ENCODE data around the gene SH3BGRL2.
"Not testable (repeated sequence)": the region's sequence is repeated elsewhere in the genome, so short reads cannot be mapped to it uniquely, and the experiment has no call there.

SH3BGRL2 gene

DNA sequence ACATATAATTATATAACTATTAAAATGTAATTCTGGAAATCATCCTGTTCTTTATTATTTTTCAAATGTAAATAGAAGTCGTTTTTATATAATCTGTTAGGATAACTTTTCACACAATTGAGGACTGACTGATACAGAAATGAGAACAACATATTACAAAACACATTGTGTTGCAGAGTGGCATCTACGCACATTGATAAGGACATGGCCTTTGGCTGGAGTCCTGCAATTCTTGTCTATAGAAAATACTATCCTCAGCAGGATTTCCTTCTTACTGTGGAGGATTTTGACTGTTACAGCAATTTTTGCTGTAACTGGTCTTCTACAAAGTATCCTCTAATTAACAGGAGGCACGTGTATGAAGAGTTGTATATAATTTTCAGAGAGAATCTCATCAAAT is 19.8 kb downstream of the SH3BGRL2 start:
- DNase-seq, result no peak

DNA sequence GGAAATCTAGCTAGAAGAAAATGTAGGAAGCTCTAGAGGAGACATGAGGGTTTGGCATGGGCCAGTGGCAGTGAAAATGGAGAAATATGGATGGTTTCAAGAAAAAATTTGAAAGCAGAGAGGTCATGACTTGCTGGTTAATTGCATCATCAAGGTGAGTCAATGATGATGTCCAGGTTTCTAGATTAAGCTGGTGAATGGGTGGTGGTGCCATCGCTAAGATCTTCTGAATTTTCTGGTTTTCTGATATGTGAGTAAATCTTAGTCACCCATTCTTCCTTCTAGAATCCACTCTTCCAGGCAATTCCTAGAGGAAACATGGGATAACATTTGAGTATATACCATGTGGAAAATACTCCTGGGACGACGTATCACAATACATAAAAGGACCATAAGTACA is 25.0 kb downstream of the SH3BGRL2 start:
- DNase-seq, result no peak

DNA sequence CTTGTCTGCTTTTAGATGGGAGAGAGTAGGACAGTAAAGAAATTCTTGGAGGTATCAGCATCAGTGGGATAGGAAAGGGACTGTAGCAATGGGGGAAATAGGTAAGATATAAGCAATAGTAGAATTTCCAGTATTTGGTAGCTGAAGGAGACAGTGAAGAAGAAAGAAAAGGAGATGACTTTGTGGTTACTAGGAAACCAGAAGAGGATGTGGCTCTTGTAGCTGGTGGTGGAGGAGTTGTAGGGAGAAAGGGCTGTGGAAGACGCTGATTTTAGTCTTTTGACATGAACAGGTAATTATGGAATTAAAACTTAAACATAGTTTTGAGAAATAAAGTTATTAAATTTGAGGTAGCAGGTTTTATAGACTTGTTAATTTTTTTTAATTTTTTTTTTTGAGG is 26.1 kb downstream of the SH3BGRL2 start:
- no peak for DNase-seq

DNA sequence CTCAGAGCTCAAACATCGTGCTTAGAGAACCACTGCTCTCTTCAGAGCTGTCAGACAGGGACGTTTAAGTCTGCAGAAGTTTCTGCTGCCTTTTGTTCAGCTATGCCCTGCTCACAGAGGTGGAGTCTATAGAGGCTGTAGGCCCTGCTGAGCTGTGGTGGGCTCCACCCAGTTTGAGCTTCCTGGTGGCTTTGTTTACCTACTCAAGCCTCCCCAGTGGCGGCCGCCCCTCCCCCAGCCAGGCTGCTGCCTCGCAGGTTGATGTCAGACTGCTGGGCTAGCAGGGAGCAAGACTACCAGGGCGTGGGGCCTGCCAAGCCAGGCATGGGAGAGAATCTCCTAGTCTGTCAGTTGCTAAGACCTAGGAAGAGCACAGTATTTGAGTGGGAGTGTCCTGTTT is 32.5 kb downstream of the SH3BGRL2 start:
- not testable (repeated sequence) for DNase-seq

DNA sequence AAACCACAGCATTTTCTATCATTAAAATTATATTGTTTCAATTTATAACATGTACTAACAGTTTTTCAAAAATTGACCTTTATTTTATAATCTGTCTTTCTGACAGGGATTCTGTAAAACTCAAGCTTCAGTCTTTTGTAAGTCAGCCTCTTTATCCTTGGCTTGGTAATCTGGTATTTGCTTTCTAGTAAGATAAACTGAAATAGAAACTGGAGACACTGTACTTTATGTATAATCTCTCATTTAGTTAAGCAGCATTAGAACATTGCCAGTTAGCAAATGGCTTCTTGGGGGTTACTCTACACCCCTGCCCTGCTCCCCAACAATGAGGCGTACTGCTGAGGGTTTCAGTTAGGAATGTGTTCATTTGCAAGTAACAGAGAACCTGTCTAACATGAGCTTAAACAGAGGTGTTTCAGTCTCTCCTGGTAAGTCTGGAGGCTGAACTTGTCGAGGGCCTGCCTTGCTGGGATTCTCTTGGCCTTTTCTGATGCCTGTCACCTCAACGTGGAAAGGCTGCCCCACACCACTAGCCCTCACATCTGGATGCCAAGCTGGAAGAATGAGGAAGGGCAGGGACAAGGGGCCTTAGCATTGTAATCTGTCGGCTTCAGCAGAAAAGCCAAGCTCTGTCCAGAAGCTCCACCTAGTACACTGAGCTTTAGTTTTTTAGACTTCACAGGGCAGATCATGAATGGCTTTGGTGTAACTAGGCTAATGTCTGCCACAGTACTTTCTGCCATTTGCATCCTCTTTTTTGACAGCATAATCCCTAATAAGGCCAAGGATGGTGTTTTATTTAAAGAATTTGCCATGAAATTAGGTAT is 34.8 kb downstream of the SH3BGRL2 start:
- DNase-seq, result no peak

DNA sequence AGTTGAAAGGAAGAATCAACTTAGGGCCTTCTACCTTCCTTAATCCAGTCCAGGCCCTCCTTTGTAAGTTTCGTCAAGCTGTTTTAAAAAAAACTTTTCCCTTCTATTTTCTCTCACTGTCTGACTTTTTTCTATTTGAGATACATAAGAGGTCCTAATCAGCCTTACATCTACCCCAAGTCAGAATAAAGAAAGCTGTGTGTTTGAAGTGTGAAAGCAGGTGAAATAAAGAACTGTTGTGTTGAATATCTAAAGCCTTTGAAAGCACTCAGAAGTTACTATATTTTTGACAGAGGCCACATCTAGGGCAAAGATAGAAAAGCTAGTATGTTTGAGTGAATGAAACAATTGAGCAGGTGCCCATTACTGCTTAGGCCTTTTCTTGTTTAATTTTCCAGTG is 35.5 kb downstream of the SH3BGRL2 start:
- DNase-seq, result no peak

DNA sequence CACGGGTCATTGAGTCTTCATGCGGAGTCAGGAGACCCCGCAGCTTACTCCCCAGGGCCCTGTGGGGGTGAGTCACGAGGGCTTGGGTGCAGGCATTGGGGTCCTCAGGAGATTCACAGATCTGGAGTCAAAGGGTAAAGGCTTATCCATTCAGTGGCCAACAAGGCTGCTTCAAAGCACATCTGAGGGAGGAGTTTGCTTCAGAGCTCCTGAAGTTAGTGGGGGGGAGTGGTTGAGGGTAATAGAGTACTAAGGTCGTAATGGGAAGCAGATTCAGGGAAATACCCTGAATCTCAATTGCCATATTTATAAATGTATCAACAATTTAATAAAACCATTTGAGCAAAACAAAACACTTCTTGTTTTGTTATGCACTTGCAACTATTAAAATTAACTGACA is 37.3 kb downstream of the SH3BGRL2 start:
- no peak for DNase-seq

DNA sequence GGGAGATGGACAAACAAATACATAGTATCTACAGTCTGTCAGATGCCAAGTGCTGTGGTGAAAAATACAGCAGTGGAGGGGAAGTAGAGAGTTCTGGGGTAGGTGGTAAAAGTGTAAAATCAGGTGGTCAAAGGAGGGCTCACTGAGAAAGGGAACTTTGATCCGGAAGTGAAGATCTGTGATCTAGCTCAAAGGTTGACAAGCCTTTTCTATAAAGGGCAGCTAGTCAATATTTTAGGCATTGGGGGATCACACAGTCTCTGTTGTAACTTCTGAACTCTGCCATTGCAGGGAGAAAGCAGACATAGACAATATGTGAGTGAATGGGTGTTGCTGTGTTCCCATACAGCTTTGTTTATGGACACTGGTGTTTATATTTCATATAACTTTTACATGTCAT is 38.6 kb downstream of the SH3BGRL2 start:
- DNase-seq, result no peak

DNA sequence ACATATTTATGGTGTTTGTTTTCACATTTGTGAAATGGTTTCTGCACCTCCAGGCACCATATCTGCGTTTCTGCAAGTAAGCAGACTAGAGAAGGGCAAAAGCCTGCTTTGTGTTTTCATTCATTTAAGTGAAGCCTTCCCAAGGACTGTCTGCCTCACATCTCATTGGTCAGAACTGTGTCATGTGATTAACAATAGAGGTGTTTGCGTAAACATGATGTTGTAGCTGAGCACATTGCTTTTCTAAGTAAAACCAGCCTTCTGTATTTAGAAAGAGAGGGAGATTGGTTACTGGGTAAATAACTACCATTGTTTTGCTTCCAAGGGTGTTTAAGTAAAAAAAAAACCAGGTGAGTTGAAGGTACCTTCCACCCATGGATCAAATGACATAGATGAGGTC is 39.7 kb downstream of the SH3BGRL2 start:
- DNase-seq, result no peak

DNA sequence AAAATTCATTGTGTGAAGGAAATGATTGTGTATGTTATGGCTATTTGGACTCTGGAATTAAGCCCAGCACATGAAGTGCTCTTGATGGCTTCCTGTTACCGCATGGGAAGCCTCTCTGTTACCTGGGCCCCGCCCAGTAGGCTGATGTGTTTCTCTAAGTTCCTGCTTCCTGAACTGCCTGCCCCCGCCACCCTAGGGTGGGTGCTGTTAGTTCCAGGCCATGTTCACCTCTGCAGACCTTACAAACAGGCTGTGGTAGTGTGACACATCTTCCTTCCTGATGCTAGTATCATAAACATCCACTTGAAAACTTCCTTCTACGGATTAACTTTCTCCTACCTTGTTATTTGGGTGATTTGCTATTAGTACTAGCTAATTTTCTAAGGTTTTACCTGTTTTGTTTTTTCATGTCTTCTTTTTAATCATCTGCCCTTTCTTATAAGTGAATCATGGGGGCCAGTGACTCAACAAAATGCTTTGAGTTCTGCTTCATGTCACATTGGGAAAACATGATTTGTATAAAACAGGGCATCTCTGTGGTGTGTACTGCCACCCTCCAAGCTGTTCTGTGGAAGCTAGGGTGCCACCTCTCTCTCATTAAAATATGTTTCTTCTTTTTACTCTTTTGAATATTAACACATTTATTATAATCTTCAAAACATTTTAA is 40.6 kb downstream of the SH3BGRL2 start:
- peak; percentile 3 for DNase-seq

DNA sequence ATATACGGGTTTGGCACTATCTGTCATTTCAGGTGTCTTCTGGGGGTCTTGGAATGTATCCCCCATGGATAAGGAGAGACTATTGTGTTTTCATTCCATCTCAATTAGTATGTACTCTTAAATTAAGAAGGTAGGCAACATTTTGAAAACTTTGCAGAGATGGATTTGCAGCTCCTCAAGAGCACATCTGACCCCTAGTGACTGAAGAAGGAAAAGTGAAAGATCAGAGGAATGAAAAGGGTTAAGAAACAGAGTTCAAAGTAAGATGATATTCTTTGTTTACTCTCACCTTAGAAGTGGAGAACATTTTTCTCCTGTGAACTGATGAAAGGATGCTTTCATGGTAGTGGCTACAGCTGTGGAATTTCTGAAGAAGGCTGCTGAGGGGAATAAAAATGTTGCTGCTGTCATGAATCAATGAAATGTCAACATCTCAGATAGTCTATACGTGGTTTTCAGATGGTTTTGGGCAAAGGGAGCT is 41.5 kb downstream of the SH3BGRL2 start:
- DNase-seq, result no peak

DNA sequence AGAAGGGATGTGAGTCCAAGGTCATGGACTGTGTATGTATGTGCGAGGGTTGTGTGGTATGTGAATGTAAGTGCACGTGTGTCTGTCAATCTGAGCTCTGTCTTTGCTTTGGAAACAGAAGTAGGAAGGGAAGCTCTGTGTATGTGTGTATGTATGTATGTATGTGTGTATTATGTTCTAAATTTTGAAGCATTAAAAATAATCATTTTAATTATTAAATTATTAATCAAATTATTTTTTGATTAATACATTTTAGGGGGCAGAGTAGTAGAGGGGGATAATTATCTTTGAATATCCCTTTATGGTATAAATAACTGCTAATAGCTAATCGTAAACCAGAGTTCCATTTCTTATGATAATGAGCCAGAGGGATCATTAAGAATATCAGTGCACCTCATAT is 42.8 kb downstream of the SH3BGRL2 start:
- no peak for DNase-seq

DNA sequence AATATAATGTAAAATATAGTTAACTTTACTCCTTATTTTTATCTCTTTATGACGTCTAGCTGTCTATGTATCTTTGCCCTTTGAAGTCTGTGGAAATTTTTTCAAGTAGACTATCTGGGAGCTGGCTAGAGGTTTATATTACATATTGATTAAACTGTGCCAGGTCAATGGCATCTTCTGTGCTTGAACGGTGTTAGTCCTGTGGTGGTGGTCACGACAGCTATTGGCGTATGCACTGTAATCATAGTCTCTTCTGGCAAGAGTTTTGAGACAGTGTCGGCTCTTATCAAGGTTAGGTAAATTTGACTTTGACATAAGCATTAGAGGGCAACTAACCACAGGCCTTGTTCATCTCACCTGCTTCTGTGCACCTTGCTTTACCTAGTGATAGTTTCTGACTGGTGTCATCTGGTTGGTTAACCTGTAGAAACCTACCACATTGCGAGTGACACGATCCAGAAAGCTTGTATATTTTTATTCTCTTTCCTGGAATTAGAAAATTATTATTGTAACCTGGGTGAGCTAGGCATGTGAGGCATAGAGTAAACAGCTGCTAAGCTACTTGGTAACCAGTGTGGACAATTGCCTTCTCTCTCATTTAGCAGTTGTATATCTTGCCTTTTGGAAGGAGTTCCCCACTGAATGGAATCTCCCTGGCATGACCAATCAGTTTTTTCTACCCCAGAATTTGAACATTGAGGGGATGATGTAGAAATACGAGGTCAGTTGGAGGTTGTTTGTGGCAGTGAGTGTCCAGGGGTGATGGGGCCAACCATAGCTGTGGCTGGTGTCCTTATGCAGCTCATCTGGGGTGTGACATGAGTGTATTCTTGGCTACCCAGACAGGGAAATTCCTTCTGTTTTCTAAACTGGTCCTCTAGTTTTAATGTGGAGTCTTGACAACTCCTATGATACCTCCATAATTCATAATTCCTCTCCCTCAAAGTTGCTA is 45.9 kb downstream of the SH3BGRL2 start:
- DNase-seq, result no peak

DNA sequence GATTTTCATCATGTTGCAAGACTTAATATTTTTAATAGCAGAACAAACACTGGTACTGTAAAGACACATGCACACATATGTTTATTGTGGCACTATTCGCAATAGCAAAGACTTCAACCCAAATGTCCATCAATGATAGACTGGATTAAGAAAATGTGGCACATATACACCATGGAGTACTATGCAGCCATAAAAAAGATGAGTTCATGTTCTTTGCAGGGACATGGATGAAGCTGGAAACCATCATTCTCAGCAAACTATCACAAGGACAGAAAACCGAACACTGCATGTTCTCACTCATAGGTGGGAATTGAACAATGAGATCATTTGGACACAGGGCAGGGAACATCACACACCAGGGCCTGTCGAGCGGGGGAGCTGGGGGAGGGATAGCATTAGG is 51.6 kb downstream of the SH3BGRL2 start:
- not testable (repeated sequence) for DNase-seq

DNA sequence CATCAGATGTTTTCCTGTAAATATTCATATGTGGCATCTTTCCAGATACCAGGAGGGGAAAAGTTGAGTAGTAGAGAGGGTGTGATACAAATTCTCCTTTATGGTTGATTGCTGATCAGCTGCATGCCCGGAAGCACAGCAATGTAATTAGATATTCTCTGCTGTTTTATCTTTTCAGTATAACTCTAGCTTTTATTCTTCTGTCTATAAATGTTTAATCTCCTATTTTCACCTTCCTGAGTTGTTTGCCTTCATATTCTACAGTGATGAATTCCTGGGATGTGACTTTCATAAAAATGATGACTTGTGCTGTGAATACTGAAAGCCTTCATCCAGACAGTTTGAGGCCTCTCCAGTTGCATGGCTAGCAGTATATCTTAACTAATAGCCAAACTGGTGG is 53.7 kb downstream of the SH3BGRL2 start:
- no peak for DNase-seq

DNA sequence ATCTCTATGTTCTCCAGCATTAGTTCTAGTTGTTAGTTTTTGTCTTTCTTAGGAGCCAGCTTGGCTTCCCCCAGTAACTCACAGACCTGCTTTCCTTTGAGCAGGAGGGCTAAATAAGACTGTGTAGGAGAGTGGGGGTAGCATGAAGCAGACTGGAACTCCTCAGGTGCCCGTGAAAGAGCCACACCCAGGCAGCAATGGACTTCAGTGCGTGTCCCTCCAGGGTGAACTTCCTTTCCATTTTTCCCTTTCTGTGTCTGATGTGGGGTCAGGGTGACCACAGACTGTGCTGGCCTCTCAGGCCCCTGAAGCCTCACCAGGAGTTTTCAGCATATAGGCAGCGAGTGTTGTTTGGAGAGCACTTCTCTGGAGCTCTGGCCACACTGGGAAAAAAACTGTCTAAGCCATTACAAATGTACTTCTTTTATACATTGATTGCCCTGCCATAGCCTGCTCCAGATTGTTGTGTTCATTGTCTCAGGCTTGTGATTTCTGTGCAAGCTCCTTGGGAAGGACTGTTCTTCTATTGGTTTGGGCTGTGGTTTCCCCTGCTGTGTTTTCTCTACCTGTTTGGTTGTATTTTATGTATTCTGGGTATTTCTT is 55.7 kb downstream of the SH3BGRL2 start:
- DNase-seq, result no peak

DNA sequence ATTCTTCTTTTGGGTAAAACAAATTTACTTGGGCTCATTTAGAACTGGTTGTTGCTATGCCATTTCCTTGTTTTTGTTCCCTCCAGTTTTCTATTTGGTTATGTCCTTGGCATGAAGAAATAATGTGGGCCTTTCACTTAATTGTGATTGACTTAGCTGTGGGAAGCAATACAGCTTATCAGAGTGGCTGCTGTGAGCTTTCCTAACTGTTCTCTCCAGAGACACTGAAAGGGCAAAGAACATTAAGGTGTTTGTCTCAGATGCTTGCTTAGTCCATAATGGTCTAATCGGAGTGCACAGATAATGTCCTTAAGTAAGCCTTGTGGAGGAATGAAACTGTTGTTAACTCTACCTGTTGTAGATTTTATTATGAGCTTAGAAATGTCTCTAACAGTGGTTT is 56.6 kb downstream of the SH3BGRL2 start:
- no peak for DNase-seq

DNA sequence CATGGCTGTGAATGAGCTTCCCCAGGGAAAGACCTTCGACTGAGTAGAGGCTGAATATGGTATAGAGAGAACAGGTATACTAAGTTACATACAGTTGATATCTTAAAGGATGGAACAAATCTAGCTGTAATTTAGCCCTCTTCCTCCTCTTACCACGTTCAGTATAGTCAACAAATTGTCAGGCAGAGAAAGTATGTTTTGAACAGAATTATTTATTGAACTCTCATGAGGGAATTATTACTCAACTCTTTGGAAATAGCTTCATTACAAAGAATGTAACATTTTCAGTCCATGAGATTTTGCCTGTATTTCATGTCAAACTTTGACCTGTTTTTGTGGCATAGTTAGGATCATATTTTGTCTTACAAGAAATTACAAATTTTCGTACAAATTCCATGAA is 63.0 kb downstream of the SH3BGRL2 start:
- no peak for DNase-seq

DNA sequence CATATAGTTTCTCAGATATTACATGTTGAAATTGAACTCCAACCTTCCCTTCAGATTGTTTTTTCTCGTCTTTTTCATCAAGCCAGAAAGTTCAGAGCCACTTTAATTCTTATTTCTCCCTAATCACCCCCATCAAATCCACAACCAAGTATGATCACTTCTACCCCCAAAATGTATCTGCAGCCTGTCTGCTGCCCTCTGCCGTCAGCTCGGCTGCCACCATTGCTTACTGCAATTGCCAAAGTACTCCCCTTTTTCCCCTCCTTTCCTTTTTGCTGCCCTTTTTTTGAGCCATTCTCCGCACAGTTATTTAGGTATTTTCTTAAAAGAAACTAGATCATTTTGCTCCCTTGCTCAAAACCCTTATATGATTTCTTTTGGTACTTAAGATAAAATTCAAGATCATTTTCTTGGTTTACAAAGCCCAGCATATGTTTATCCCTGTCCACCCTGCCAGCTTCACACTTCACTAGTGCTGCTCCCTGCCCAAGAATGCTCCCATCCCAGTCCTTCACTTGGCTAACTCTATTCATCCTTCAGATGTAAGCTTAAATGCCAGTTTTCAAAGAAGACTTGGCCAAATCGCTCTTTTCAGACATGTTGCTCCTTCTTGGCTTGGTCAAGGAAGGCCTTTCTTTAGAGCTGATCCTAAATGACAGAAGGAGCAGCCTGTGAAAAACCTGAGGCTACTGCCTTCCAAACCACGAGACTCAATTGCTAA is 63.7 kb downstream of the SH3BGRL2 start:
- no peak for DNase-seq

DNA sequence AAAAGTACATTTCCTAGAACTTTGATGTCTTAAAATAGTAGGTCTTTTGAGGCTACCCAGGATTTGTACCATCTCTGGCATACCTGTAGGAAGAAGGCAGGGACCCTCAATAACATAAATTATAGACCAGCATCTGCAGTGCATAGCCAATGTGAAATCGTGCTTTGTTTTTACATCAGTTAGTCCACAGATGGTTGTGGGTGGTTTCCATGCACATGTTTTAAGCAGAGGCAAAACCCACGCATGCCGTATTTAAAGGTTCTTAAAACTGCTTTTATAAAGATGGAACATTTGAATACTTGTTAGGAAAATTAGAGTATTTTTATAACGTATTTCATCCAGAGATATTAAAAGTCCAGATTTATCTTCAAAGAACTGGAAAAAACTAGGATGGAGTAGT is 66.3 kb downstream of the SH3BGRL2 start:
- DNase-seq, result no peak

DNA sequence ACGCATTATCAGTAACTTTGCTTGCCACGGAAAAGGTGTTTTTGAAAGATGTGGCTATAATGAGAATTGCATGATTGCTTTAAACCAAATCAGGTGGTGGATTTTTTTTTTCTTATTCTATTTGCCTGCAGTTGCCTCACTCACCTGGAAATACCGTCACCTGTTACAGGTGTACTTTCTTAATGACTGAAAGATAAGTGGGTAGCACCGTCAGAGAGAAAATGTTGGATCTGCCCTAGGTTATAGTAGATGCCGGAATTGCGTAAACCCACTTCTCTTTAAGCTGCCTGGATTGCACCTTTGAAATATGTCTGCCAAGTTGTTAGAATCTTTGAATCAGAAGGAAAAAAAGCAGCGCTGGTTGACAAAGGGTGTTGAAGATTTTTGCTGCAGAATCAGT is 68.5 kb downstream of the SH3BGRL2 start:
- DNase-seq, result no peak

DNA sequence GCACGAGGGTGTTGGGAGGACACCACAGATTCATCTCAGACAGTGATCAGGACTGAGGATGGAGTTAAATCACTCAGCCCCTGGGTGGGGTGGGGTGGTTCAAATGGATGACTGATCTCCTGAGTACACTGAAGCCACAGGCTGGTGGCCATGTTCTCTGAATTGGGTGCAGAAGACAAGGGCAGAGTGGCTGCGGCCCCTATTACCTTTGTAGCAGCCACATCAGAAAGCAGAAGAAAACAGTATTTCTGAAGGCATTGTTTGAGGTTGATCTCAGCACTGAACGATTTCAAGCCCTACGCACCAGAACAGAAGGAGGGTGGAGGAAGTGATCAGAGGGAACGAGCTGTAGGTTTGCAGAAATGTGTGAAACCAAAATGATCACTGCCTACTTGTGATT is 71.6 kb downstream of the SH3BGRL2 start:
- DNase-seq, result no peak

Measured in NCI-H1092 (cell line).